Stomach smooth muscle (tissue), 2 donors: ENCODE results near the gene PSIP1.

Source experiments
- H3K27ac ChIP-seq: one replicate; pipeline ENCODE4 v1.7.0; 2013; ENCODE audit warnings: mild to moderate bottlenecking, low read length, inconsistent platforms
- H3K27me3 ChIP-seq, 2 donors: one replicate each; pipeline ENCODE4 v1.7.0; 2013; ENCODE audit warnings: low read length in 2 of 2; ENCODE audit not compliant: insufficient read depth in 2 of 2, control insufficient read depth in 1 of 2
- H3K36me3 ChIP-seq, 2 donors: one replicate each; pipeline ENCODE4 v1.7.0; 2013; ENCODE audit warnings: low read length in 2 of 2; ENCODE audit not compliant: control insufficient read depth in 2 of 2, insufficient read depth in 2 of 2
- H3K4me1 ChIP-seq: one replicate; pipeline ENCODE4 v1.7.0; 2013; ENCODE audit warnings: low read length; ENCODE audit not compliant: control insufficient read depth, insufficient read depth
- H3K4me3 ChIP-seq, 2 donors: one replicate each; pipeline ENCODE4 v1.7.0; 2013; ENCODE audit warnings: low read length in 2 of 2
- H3K9ac ChIP-seq, 2 donors: one replicate each; pipeline ENCODE4 v1.7.0; 2013; ENCODE audit warnings: low read length in 2 of 2, mild to moderate bottlenecking in 1 of 2
- H3K9me3 ChIP-seq, 2 donors: one replicate each; pipeline ENCODE4 v1.7.0; 2013; ENCODE audit warnings: low read length in 2 of 2; ENCODE audit not compliant: control insufficient read depth in 2 of 2
- donor health status: healthy.
- donor health status: Pancreatic carcinoma.

PSIP1 gene

GRCh38 chr9:15501179-15501578 lies 9.6 kb downstream of the PSIP1 start:
- Histone ChIP-seq H3K4me1 (no peaks in the 10 kb centered on the region), H3K36me3 (peaks cover 0 to 17% of the 10 kb centered on the region in 2 donors), H3K27me3 (no peaks in the 10 kb centered on the region), H3K9ac (no peak overlapping the region), H3K27ac (no peak overlapping the region), H3K9me3 (no peaks in the 10 kb centered on the region), H3K4me3 (no peak overlapping the region)

- no peak overlapping the region for H3K27ac ChIP-seq
- H3K36me3 ChIP-seq, result peaks cover 0 to 10% of the 10 kb centered on the region in 2 donors
- H3K9me3 ChIP-seq, result no peaks in the 10 kb centered on the region
- H3K27me3 ChIP-seq, result no peaks in the 10 kb centered on the region
- no peaks in the 10 kb centered on the region for H3K4me1 ChIP-seq
- H3K4me3 ChIP-seq, result no peak overlapping the region
- H3K9ac ChIP-seq, result no peak overlapping the region
Measured at GRCh38 chr9:15499139-15499538, 11.6 kb downstream of the PSIP1 start.

- Histone ChIP-seq H3K27me3 (no peaks in the 10 kb centered on the region), H3K27ac (no peak overlapping the region), H3K9ac (no peak overlapping the region), H3K4me1 (no peaks in the 10 kb centered on the region), H3K9me3 (no peaks in the 10 kb centered on the region), H3K36me3 (peaks cover 0 to 10% of the 10 kb centered on the region in 2 donors), H3K4me3 (no peak overlapping the region)
Measured at GRCh38 chr9:15498246-15498995, 12.3 kb downstream of the PSIP1 start.

GRCh38 chr9:15492485-15493150 lies 18.2 kb downstream of the PSIP1 start:
- no peak overlapping the region for H3K9ac ChIP-seq
- no peak overlapping the region for H3K27ac ChIP-seq
- peaks cover 0 to 3% of the 10 kb centered on the region in 2 donors for H3K36me3 ChIP-seq
- no peak overlapping the region for H3K4me3 ChIP-seq
- H3K4me1 ChIP-seq, result no peaks in the 10 kb centered on the region
- no peaks in the 10 kb centered on the region for H3K9me3 ChIP-seq
- no peaks in the 10 kb centered on the region for H3K27me3 ChIP-seq

GRCh38 chr9:15491950-15492349 lies 18.8 kb downstream of the PSIP1 start:
- no peak overlapping the region for H3K4me3 ChIP-seq
- no peaks in the 10 kb centered on the region for H3K4me1 ChIP-seq
- H3K9ac ChIP-seq, result no peak overlapping the region
- H3K27ac ChIP-seq, result no peak overlapping the region
- H3K36me3 ChIP-seq, result peaks cover 0 to 3% of the 10 kb centered on the region in 2 donors
- H3K9me3 ChIP-seq, result no peaks in the 10 kb centered on the region
- H3K27me3 ChIP-seq, result no peaks in the 10 kb centered on the region

- no peak overlapping the region for H3K27ac ChIP-seq
- H3K36me3 ChIP-seq, result no peaks in the 10 kb centered on the region
Measured at GRCh38 chr9:15485836-15486666, 24.7 kb downstream of the PSIP1 start.

GRCh38 chr9:15484802-15485201 lies 26.0 kb downstream of the PSIP1 start:
- H3K36me3 ChIP-seq, result no peaks in the 10 kb centered on the region
- no peak overlapping the region for H3K9ac ChIP-seq
- H3K9me3 ChIP-seq, result no peaks in the 10 kb centered on the region
- no peaks in the 10 kb centered on the region for H3K4me1 ChIP-seq
- H3K27me3 ChIP-seq, result no peaks in the 10 kb centered on the region
- H3K27ac ChIP-seq, result no peak overlapping the region
- H3K4me3 ChIP-seq, result no peak overlapping the region

More at GRCh38 chr9:15485836-15486666, 24.7 kb downstream of the PSIP1 start:
- Histone ChIP-seq H3K9ac (no peak overlapping the region), H3K27me3 (no peaks in the 10 kb centered on the region), H3K4me1 (no peaks in the 10 kb centered on the region), H3K4me3 (no peak overlapping the region), H3K9me3 (no peaks in the 10 kb centered on the region)

- no peak overlapping the region for H3K27ac ChIP-seq
- no peak overlapping the region for H3K4me3 ChIP-seq
- H3K4me1 ChIP-seq, result no peaks in the 10 kb centered on the region
- no peaks in the 10 kb centered on the region for H3K9me3 ChIP-seq
- no peaks in the 10 kb centered on the region for H3K27me3 ChIP-seq
- peaks cover 0 to 4% of the 10 kb centered on the region in 2 donors for H3K36me3 ChIP-seq
- H3K9ac ChIP-seq, result no peak overlapping the region
Measured at GRCh38 chr9:15482146-15482545, 28.6 kb downstream of the PSIP1 start.

- no peaks in the 10 kb centered on the region for H3K27me3 ChIP-seq
- no peak overlapping the region for H3K4me3 ChIP-seq
- no peaks in the 10 kb centered on the region for H3K9me3 ChIP-seq
- H3K36me3 ChIP-seq, result peaks cover 0 to 15% of the 10 kb centered on the region in 2 donors
- H3K4me1 ChIP-seq, result no peaks in the 10 kb centered on the region
- no peak overlapping the region for H3K27ac ChIP-seq
- H3K9ac ChIP-seq, result no peak overlapping the region
Measured at GRCh38 chr9:15480028-15480427, 30.7 kb downstream of the PSIP1 start.

- no peaks in the 10 kb centered on the region for H3K27me3 ChIP-seq
- H3K27ac ChIP-seq, result no peak overlapping the region
- no peaks in the 10 kb centered on the region for H3K4me1 ChIP-seq
- H3K4me3 ChIP-seq, result no peak overlapping the region
- H3K36me3 ChIP-seq, result peaks cover 3 to 21% of the 10 kb centered on the region in 2 donors
- H3K9ac ChIP-seq, result no peak overlapping the region
- H3K9me3 ChIP-seq, result no peaks in the 10 kb centered on the region
Measured at GRCh38 chr9:15475923-15476536, 34.7 kb downstream of the PSIP1 start.
